HAP-1 (cell line): ENCODE data around the gene AAGAB.
"Not testable (repeated sequence)": the region's sequence is repeated elsewhere in the genome, so short reads cannot be mapped to it uniquely, and the experiment has no call there.

Experiments used
- DNase-seq, 2 experiments: peaks; one replicate each; pipeline ENCODE4 v3.0.0-alpha.2; 2016 to 2020; ENCODE audit warnings: low spot score in 2 of 2
- H3K27me3 ChIP-seq: fragments of 250-450 bp; sonication (Bioruptor Pico); 2 replicates; pipeline ENCODE4 v1.5.1; 2020; ENCODE audit warnings: low read depth, mild to moderate bottlenecking, moderate library complexity
- H3K36me3 ChIP-seq: fragments of 250-450 bp; sonication (Bioruptor Pico); replicated peaks from 2 replicates; pipeline ENCODE4 v1.5.1; 2020; ENCODE audit warnings: mild to moderate bottlenecking
- H3K4me1 ChIP-seq: fragments of 250-450 bp; sonication (Bioruptor Pico); 2 replicates; pipeline ENCODE4 v1.5.1; 2020; ENCODE audit warnings: mild to moderate bottlenecking
- H3K4me3 ChIP-seq: fragments of 250-450 bp; sonication (Bioruptor Pico); 2 replicates; pipeline ENCODE4 v1.5.1; 2020; ENCODE audit warnings: mild to moderate bottlenecking, moderate library complexity
- H3K9me3 ChIP-seq: fragments of 250-450 bp; sonication (Bioruptor Pico); 2 replicates; pipeline ENCODE4 v1.5.1; 2020; ENCODE audit warnings: mild to moderate bottlenecking, moderate library complexity
- in situ Hi-C: fragments of 300-500 bp; cut with MboI; formaldehyde crosslinking; loops from 3 replicates; pipeline ENCODE4 v1.14.3; 2020; ENCODE audit warnings: low sequenced_read_pairs, inconsistent platforms, mixed read lengths

Gene AAGAB

GRCh38 chr15:67267951-67268941 lies 13.8 kb upstream of the AAGAB start:
- Histone ChIP-seq H3K4me1 (no peaks in the 10 kb centered on the region; the same call in 1 of the 2 replicates), H3K36me3 (no peaks in the 10 kb centered on the region), H3K4me3 (no peak overlapping the region), H3K9me3 (no peaks in the 10 kb centered on the region), H3K27me3 (peaks cover 2% of the 10 kb centered on the region)
- in situ Hi-C loops, result no loop called here
- peak in 1 of 2 experiments; percentile 54 for DNase-seq

- Histone ChIP-seq H3K4me3 (no peak overlapping the region), H3K27me3 (peaks cover 2% of the 10 kb centered on the region), H3K4me1 (no peaks in the 10 kb centered on the region; the same call in 1 of the 2 replicates), H3K36me3 (no peaks in the 10 kb centered on the region), H3K9me3 (no peaks in the 10 kb centered on the region)
- DNase-seq, result no peak
- in situ Hi-C loops, result no loop called here
Observed at GRCh38 chr15:67267440-67267839, 13.0 kb upstream of the AAGAB start.

GRCh38 chr15:67266870-67267269 lies 12.4 kb upstream of the AAGAB start:
- peaks cover 2% of the 10 kb centered on the region for H3K27me3 ChIP-seq
- no peaks in the 10 kb centered on the region for H3K36me3 ChIP-seq
- DNase-seq, result no peak
- in situ Hi-C loops, result no loop called here
- no peaks in the 10 kb centered on the region; the same call in 1 of the 2 replicates for H3K4me1 ChIP-seq
- H3K4me3 ChIP-seq, result no peak overlapping the region
- no peaks in the 10 kb centered on the region for H3K9me3 ChIP-seq

GRCh38 chr15:67259806-67260205 lies 5.3 kb upstream of the AAGAB start:
- H3K4me1 ChIP-seq, result peaks cover 2% of the 10 kb centered on the region; the same call in 1 of the 2 replicates
- no peaks in the 10 kb centered on the region for H3K36me3 ChIP-seq
- H3K4me3 ChIP-seq, result no peak overlapping the region
- in situ Hi-C loops, result no loop called here
- no peaks in the 10 kb centered on the region for H3K9me3 ChIP-seq
- DNase-seq, result no peak
- H3K27me3 ChIP-seq, result no peaks in the 10 kb centered on the region

- in situ Hi-C loops, result no loop called here
- DNase-seq, result no peak
- peaks cover 2% of the 10 kb centered on the region; the same call in 1 of the 2 replicates for H3K4me1 ChIP-seq
- H3K4me3 ChIP-seq, result no peak overlapping the region
- no peaks in the 10 kb centered on the region for H3K27me3 ChIP-seq
- no peaks in the 10 kb centered on the region for H3K9me3 ChIP-seq
- no peaks in the 10 kb centered on the region for H3K36me3 ChIP-seq
Observed at GRCh38 chr15:67259379-67259778, 4.9 kb upstream of the AAGAB start.

GRCh38 chr15:67258412-67258811 lies 4.0 kb upstream of the AAGAB start:
- H3K36me3 ChIP-seq, DNase-seq, H3K27me3 ChIP-seq, in situ Hi-C loops, H3K4me1 ChIP-seq, H3K4me3 ChIP-seq, H3K9me3 ChIP-seq: not testable (repeated sequence)

GRCh38 chr15:67256051-67256450 lies 1.6 kb upstream of the AAGAB start:
- peaks cover 7% of the 10 kb centered on the region for H3K4me1 ChIP-seq
- no peak overlapping the region for H3K4me3 ChIP-seq
- in situ Hi-C loops, result no loop called here
- no peaks in the 10 kb centered on the region for H3K36me3 ChIP-seq
- H3K9me3 ChIP-seq, result no peaks in the 10 kb centered on the region
- no peaks in the 10 kb centered on the region for H3K27me3 ChIP-seq
- no peak for DNase-seq

- H3K9me3 ChIP-seq, result no peaks in the 10 kb centered on the region
- in situ Hi-C loops, result no loop called here
- peak overlapping the region; percentile 95 for H3K4me3 ChIP-seq
- peaks cover 8% of the 10 kb centered on the region for H3K4me1 ChIP-seq
- no peaks in the 10 kb centered on the region for H3K36me3 ChIP-seq
- no peaks in the 10 kb centered on the region for H3K27me3 ChIP-seq
- peak in 1 of 2 experiments; percentile 15 for DNase-seq
Observed at GRCh38 chr15:67253549-67254237, 768 bp downstream of the AAGAB start.

- H3K36me3 ChIP-seq, result no peaks in the 10 kb centered on the region
- in situ Hi-C loops, result no loop called here
- DNase-seq, result no peak
- H3K4me1 ChIP-seq, result peaks cover 13% of the 10 kb centered on the region
- H3K4me3 ChIP-seq, result peak overlapping the region; percentile 95
- H3K9me3 ChIP-seq, result no peaks in the 10 kb centered on the region
- no peaks in the 10 kb centered on the region for H3K27me3 ChIP-seq
Observed at GRCh38 chr15:67253101-67253500, 1.4 kb downstream of the AAGAB start.

GRCh38 chr15:67251318-67251717 lies 3.1 kb downstream of the AAGAB start:
- Histone ChIP-seq H3K36me3 (no peaks in the 10 kb centered on the region), H3K9me3 (no peaks in the 10 kb centered on the region), H3K4me3 (no peak overlapping the region), H3K4me1 (peaks cover 17% of the 10 kb centered on the region), H3K27me3 (no peaks in the 10 kb centered on the region)
- DNase-seq, result no peak
- in situ Hi-C loops, result no loop called here

GRCh38 chr15:67249830-67250229 lies 4.6 kb downstream of the AAGAB start:
- Histone ChIP-seq H3K36me3 (peaks cover 5% of the 10 kb centered on the region; the same call in 1 of the 2 replicates), H3K4me3 (no peak overlapping the region), H3K4me1 (peaks cover 15% of the 10 kb centered on the region), H3K27me3 (no peaks in the 10 kb centered on the region), H3K9me3 (no peaks in the 10 kb centered on the region)
- in situ Hi-C loops, result no loop called here
- no peak for DNase-seq

GRCh38 chr15:67248011-67248505 lies 6.4 kb downstream of the AAGAB start:
- H3K27me3 ChIP-seq, result no peaks in the 10 kb centered on the region
- H3K4me1 ChIP-seq, result peaks cover 15% of the 10 kb centered on the region
- no peak overlapping the region for H3K4me3 ChIP-seq
- H3K9me3 ChIP-seq, result no peaks in the 10 kb centered on the region
- H3K36me3 ChIP-seq, result peaks cover 5% of the 10 kb centered on the region; the same call in 1 of the 2 replicates
- in situ Hi-C loops, result no loop called here
- DNase-seq, result no peak

GRCh38 chr15:67246606-67247005 lies 7.9 kb downstream of the AAGAB start:
- H3K4me3 ChIP-seq, H3K27me3 ChIP-seq, DNase-seq, H3K9me3 ChIP-seq, H3K36me3 ChIP-seq, in situ Hi-C loops: not testable (repeated sequence)
- peaks cover 15% of the 10 kb centered on the region for H3K4me1 ChIP-seq
